Mesenteric fat pad (tissue), 1 donor: Measurements from ENCODE around the gene KAZN. TPM values are rescaled to one million over a fixed set of nuclear protein-coding genes. Genes with fewer than 3 reads are reported as not detected.

Experiments used
- DNase-seq: peaks from one replicate; pipeline ENCODE4 v3.0.0-alpha.2; 2020; ENCODE audit warnings: low spot score
- total RNA-seq: library from RNA; stranded (reverse); fragmentation: NEBNext Ultra II Directional; extraction: Animal tissue kit (Norgen Biotek cat#: 25700); gene quantifications from one replicate; pipeline ENCODE4 v1.2.1, GENCODE V29; 2021
- donor health status: DM: yes; HTN: yes; CAD: no.

The KAZN gene
- total RNA-seq, 1 donor from 2014 or later = 26.9 TPM

- DNase-seq = no peak
These were observed 366.2 kb downstream of the KAZN start for GRCh38 chr1:14964711-14965055.

- no peak for DNase-seq
These were observed 369.9 kb downstream of the KAZN start for GRCh38 chr1:14968251-14968851.

- DNase-seq = no peak
These were observed 370.5 kb downstream of the KAZN start for GRCh38 chr1:14969006-14969405.

- DNase-seq = no peak
These were observed 371.8 kb downstream of the KAZN start for GRCh38 chr1:14970115-14970798.

GRCh38 chr1:14970799-14971141, 372.3 kb downstream of the KAZN start:
- DNase-seq = no peak

- DNase-seq = no peak
These were observed 372.7 kb downstream of the KAZN start for GRCh38 chr1:14971221-14971620.

- DNase-seq = no peak
These were observed 373.6 kb downstream of the KAZN start for GRCh38 chr1:14972107-14972506.

- no peak for DNase-seq
These were observed 375.3 kb downstream of the KAZN start for GRCh38 chr1:14973773-14974172.

GRCh38 chr1:14974361-14974760, 375.9 kb downstream of the KAZN start:
- no peak for DNase-seq

- no peak for DNase-seq
These were observed 376.6 kb downstream of the KAZN start for GRCh38 chr1:14975119-14975518.

GRCh38 chr1:14976256-14976655, 377.8 kb downstream of the KAZN start:
- DNase-seq = no peak

GRCh38 chr1:14977338-14977931, 378.9 kb downstream of the KAZN start:
- DNase-seq = no peak

- no peak for DNase-seq
These were observed 382.2 kb downstream of the KAZN start for GRCh38 chr1:14980621-14981218.

- DNase-seq = no peak
These were observed 383.5 kb downstream of the KAZN start for GRCh38 chr1:14982029-14982428.

- no peak for DNase-seq
These were observed 384.8 kb downstream of the KAZN start for GRCh38 chr1:14983277-14983676.

- DNase-seq = no peak
These were observed 387.7 kb downstream of the KAZN start for GRCh38 chr1:14986168-14986567.

- no peak for DNase-seq
These were observed 389.5 kb downstream of the KAZN start for GRCh38 chr1:14987829-14988603.

- DNase-seq = no peak
These were observed 390.2 kb downstream of the KAZN start for GRCh38 chr1:14988636-14989035.

GRCh38 chr1:14989931-14990728, 391.6 kb downstream of the KAZN start:
- no peak for DNase-seq

GRCh38 chr1:14993414-14993813, 394.9 kb downstream of the KAZN start:
- DNase-seq = no peak

- DNase-seq = no peak
These were observed 395.7 kb downstream of the KAZN start for GRCh38 chr1:14994148-14994547.
